Brain microvascular endothelial cell (primary cell): ENCODE measurements around the gene ARL13B.
"Not testable (repeated sequence)": the region's sequence is repeated elsewhere in the genome, so short reads cannot be mapped to it uniquely, and the experiment has no call there.

ENCODE experiments used
- DNase-seq: peaks from one replicate; pipeline ENCODE4 v3.0.0-alpha.2; 2020
- H3K27ac ChIP-seq: fragments of 250-450 bp; sonication (Bioruptor Pico); 2 replicates; pipeline ENCODE4 v1.5.1; 2020; ENCODE audit warnings: mild to moderate bottlenecking, moderate library complexity
- H3K27me3 ChIP-seq: fragments of 250-450 bp; sonication (Bioruptor Pico); replicated peaks from 2 replicates; pipeline ENCODE4 v1.5.1; 2020; ENCODE audit warnings: mild to moderate bottlenecking
- H3K36me3 ChIP-seq: fragments of 250-450 bp; sonication (Bioruptor Pico); replicated peaks from 2 replicates; pipeline ENCODE4 v1.5.1; 2020; ENCODE audit warnings: mild to moderate bottlenecking
- H3K4me3 ChIP-seq: 2 replicates; pipeline ENCODE4 v1.5.1; 2011; ENCODE audit warnings: low read depth, mild to moderate bottlenecking, control low read depth, low read length, moderate library complexity
- CTCF ChIP-seq: IDR thresholded peaks from 2 replicates; pipeline ENCODE4 v1.5.1; 2011; ENCODE audit warnings: low read depth, mild to moderate bottlenecking, moderate library complexity, low read length, control low read depth, inconsistent platforms; ENCODE audit errors: missing control alignments
- in situ Hi-C: cut with HindIII; loops from 2 replicates; pipeline ENCODE4 v1.10.0; 2017; ENCODE audit warnings: low sequenced_read_pairs, low pct_ligation_motif_present

Gene ARL13B

GRCh38 chr3:94028093-94028837, 48.3 kb downstream of the ARL13B start, which contains the start of gene STX19:
Gene STX19, minus strand, starts transcription at chr3:94028597. Its CDS starts 13,328 bp downstream, at chr3:94015269.
- no peak for DNase-seq
- Histone ChIP-seq H3K36me3 (no peaks in the 10 kb centered on the region), H3K4me3 (no peak within 1 kb of the TSS), H3K27ac (no peak within 1 kb of the TSS), H3K27me3 (no peaks in the 10 kb centered on the region)
- in situ Hi-C loops = no loop called here
- no peak for TF ChIP-seq CTCF

GRCh38 chr3:94036909-94037507, 57.1 kb downstream of the ARL13B start:
- Histone ChIP-seq H3K36me3 (no peaks in the 10 kb centered on the region), H3K27ac (no peak overlapping the region), H3K27me3 (no peaks in the 10 kb centered on the region), H3K4me3 (no peak overlapping the region)
- DNase-seq = peak; percentile 44
- peak; percentile 60 for TF ChIP-seq CTCF
- in situ Hi-C loops = no loop called here

- in situ Hi-C loops = no loop called here
- no peak overlapping the region for H3K4me3 ChIP-seq
- no peak for DNase-seq
- H3K36me3 ChIP-seq = peaks cover 4% of the 10 kb centered on the region
- H3K27me3 ChIP-seq = no peaks in the 10 kb centered on the region
- H3K27ac ChIP-seq = no peak overlapping the region
- no peak for TF ChIP-seq CTCF
Observed at GRCh38 chr3:94043285-94043684, 63.3 kb downstream of the ARL13B start.

- H3K36me3 ChIP-seq, DNase-seq, H3K4me3 ChIP-seq, H3K27me3 ChIP-seq, H3K27ac ChIP-seq, in situ Hi-C loops: not testable (repeated sequence)
Observed at GRCh38 chr3:94044100-94044936, 64.4 kb downstream of the ARL13B start.

GRCh38 chr3:94046533-94046932, 66.6 kb downstream of the ARL13B start:
- DNase-seq = no peak
- Histone ChIP-seq H3K4me3 (no peak overlapping the region), H3K27me3 (no peaks in the 10 kb centered on the region), H3K27ac (no peak overlapping the region), H3K36me3 (peaks cover 4% of the 10 kb centered on the region)
- no peak for TF ChIP-seq CTCF
- in situ Hi-C loops = no loop called here

- no peaks in the 10 kb centered on the region for H3K27me3 ChIP-seq
Observed at GRCh38 chr3:94049267-94049666, 69.3 kb downstream of the ARL13B start.

More at GRCh38 chr3:94049267-94049666, 69.3 kb downstream of the ARL13B start:
- no peak for DNase-seq
- Histone ChIP-seq H3K27ac (no peak overlapping the region), H3K36me3 (peaks cover 4% of the 10 kb centered on the region), H3K4me3 (no peak overlapping the region)
- in situ Hi-C loops = no loop called here
- no peak for TF ChIP-seq CTCF
